CD4-positive, alpha-beta T cell treated with Interleukin-17A for 1 hour (primary cell): ENCODE results near the gene RIGI.
"Not testable (repeated sequence)": the region's sequence is repeated elsewhere in the genome, so short reads cannot be mapped to it uniquely, and the experiment has no call there.

Experiments
- DNase-seq: peaks from one replicate; pipeline ENCODE4 v3.0.0-alpha.2; 2020

The RIGI gene

GRCh38 chr9:32526041-32526706 lies at the start of gene RIGI:
RIGI (minus strand) TSS chr9:32526196; CDS start chr9:32526166, 30 bp downstream.
- peak; percentile 92 for DNase-seq

GRCh38 chr9:32574858-32575257 lies 48.9 kb upstream of the RIGI start:
- DNase-seq, result no peak

GRCh38 chr9:32573821-32574220 lies 47.8 kb upstream of the RIGI start:
- no peak for DNase-seq

GRCh38 chr9:32572900-32573523 lies 47.0 kb upstream of the RIGI start, which contains the start of gene NDUFB6:
NDUFB6 (minus strand) TSS chr9:32573159; CDS start chr9:32573060, 99 bp downstream.
- peak; percentile 96 for DNase-seq

GRCh38 chr9:32571969-32572899 lies 46.2 kb upstream of the RIGI start:
- peak; percentile 88 for DNase-seq

- no peak for DNase-seq
Observed at GRCh38 chr9:32570262-32570661, 44.3 kb upstream of the RIGI start.

GRCh38 chr9:32566770-32567169 lies 40.8 kb upstream of the RIGI start:
- no peak for DNase-seq

- DNase-seq, result no peak
Observed at GRCh38 chr9:32565967-32566366, 40.0 kb upstream of the RIGI start.

GRCh38 chr9:32558408-32558934 lies 32.5 kb upstream of the RIGI start:
- DNase-seq, result no peak

GRCh38 chr9:32554591-32554990 lies 28.6 kb upstream of the RIGI start:
- DNase-seq, result no peak

- DNase-seq, result no peak
Observed at GRCh38 chr9:32554107-32554506, 28.1 kb upstream of the RIGI start.

GRCh38 chr9:32552172-32552872 lies 26.3 kb upstream of the RIGI start, which contains the start of the genes SMIM27 and TOPORS:
SMIM27 (plus strand) TSS chr9:32552327; CDS start chr9:32552435, 108 bp downstream.
TOPORS (minus strand) TSS chr9:32552586; CDS start chr9:32552436, 150 bp downstream.
- peak; percentile 92 for DNase-seq

GRCh38 chr9:32551276-32552051 lies 25.5 kb upstream of the RIGI start:
- peak; percentile 64 for DNase-seq

- peak; percentile 98 for DNase-seq
Observed at GRCh38 chr9:32550562-32551275, 24.7 kb upstream of the RIGI start.

- DNase-seq, result no peak
Observed at GRCh38 chr9:32550150-32550561, 24.2 kb upstream of the RIGI start.

- not testable (repeated sequence) for DNase-seq
Observed at GRCh38 chr9:32548213-32548612, 22.2 kb upstream of the RIGI start.

- no peak for DNase-seq
Observed at GRCh38 chr9:32545884-32546283, 19.9 kb upstream of the RIGI start.

GRCh38 chr9:32543047-32543446 lies 17.1 kb upstream of the RIGI start:
- no peak for DNase-seq

- DNase-seq, result no peak
Observed at GRCh38 chr9:32533816-32534215, 7.8 kb upstream of the RIGI start.

- DNase-seq, result no peak
Observed at GRCh38 chr9:32533336-32533735, 7.3 kb upstream of the RIGI start.

- no peak for DNase-seq
Observed at GRCh38 chr9:32526707-32527048, 682 bp upstream of the RIGI start.
